IPS-18c (cell line): ENCODE measurements around the gene SEC24C.
"Not testable (repeated sequence)": the region's sequence is repeated elsewhere in the genome, so short reads cannot be mapped to it uniquely, and the experiment has no call there.

Source experiments
- H3K4me3 ChIP-seq: 2 replicates; pipeline ENCODE4 v1.7.0; 2013; ENCODE audit warnings: low read depth, mild to moderate bottlenecking, low read length, moderate library complexity; ENCODE audit not compliant: insufficient read depth
- H3K9me3 ChIP-seq: one replicate; pipeline ENCODE4 v1.6.1; 2013; ENCODE audit warnings: mild to moderate bottlenecking, low read length, moderate library complexity; ENCODE audit not compliant: control insufficient read depth, insufficient read depth

Gene SEC24C

GRCh38 chr10:73723516-73723915 is 20.7 kb upstream of the SEC24C start:
- Histone ChIP-seq H3K9me3 (no peaks in the 10 kb centered on the region), H3K4me3 (no peak overlapping the region)

GRCh38 chr10:73729781-73730152 is 14.4 kb upstream of the SEC24C start:
- H3K9me3 ChIP-seq = not testable (repeated sequence)
- H3K4me3 ChIP-seq = peak overlapping the region; percentile 100

DNA sequence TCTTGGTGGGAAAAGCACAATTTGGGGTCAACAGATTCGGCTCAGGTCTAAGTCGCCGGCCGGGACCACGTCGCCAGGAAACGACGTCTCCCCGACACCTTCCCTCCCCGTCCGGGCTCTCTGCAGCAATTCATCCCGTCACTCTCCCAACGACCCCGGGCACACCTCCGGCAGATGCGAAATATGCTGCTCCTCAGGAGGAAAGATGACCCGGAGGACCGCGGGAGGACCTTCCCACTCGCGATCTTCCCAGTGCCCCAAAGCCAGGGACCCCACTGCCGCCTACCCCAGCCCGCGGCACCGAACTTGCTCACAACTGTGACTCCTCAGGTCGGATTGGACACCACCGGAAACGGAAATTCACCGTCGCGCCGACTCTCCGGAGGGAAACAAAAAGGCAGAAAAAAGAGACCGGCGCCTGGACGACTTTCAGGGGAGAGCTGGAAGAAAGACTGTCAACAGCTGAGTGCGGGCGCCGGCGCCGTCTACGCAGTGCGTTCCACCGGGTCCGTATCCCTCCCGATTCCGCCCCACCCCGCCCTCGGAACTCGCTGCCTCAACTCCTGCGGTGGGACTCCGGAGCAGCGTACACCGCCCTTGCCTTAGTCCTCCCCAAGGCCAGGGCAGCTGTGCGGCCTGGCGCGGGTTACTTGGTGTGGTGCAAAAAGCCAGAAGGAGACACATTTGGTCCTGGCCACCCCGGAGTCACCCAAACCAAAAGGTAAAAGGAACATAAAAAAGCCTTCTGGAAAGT is 13.8 kb upstream of the SEC24C start:
- Histone ChIP-seq H3K9me3 (no peaks in the 10 kb centered on the region), H3K4me3 (peak overlapping the region; percentile 100)

DNA sequence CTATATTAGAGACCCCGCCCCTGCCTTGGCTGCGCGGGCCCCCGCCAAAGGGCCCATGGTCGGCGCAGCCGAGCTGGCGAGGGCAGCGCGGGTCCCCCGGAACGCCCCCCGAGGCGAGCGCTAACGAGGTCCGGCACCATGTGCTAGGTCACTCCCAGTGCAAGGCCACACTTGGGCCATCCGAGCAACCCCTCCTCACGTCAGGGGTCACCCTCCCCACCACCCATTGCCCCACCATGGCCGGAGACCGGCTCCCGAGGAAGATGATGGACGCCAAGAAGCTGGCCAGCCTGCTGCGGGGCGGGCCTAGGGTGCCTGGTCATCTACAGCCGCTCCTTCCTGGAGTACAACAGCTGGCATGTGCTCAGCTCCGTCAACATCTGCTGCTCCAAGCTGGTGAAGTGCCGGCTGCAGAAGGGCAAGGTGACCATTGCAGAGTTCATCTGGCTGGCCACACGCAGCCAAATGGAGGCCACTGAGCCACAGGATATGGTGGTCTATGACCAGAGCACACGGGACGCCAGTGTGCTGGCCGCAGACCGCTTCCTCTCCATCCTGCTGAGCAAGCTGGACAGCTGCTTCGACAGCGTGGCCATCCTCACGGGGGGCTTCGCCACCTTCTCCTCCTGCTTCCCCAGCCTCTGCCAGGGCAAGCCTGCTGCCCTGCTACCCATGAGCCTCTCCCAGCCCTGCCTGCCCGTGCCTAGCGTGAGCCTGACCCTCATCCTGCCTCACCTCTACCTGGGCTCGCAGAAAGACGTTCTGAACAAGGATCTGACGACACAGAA is 12.4 kb upstream of the SEC24C start:
- no peaks in the 10 kb centered on the region for H3K9me3 ChIP-seq
- H3K4me3 ChIP-seq = no peak overlapping the region

DNA sequence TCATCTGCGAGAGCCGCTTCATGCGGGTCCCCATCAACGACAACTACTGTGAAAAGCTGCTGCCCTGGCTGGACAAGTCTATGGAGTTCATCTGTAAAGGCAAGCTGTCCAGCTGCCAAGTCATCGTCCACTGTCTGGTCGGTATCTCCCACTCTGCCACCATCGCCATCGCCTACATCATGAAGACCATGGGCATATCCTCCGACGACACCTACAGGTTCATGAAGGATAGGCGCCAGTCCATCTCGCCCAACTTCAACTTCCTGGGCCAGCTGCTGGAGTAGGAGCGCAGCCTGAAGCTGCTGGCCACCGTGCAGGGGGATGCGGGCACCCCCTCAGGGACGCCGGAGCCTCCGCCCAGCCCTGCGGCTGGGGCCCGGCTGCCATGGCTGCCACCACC is 11.7 kb upstream of the SEC24C start:
- no peak overlapping the region for H3K4me3 ChIP-seq
- no peaks in the 10 kb centered on the region for H3K9me3 ChIP-seq

GRCh38 chr10:73732931-73733623 is 11.1 kb upstream of the SEC24C start:
- H3K9me3 ChIP-seq = no peaks in the 10 kb centered on the region
- no peak overlapping the region for H3K4me3 ChIP-seq

GRCh38 chr10:73734028-73734720 is 10.0 kb upstream of the SEC24C start:
- no peak overlapping the region for H3K4me3 ChIP-seq

GRCh38 chr10:73734796-73735305 is 9.3 kb upstream of the SEC24C start:
- Histone ChIP-seq H3K4me3 (no peak overlapping the region), H3K9me3 (no peaks in the 10 kb centered on the region)

More at GRCh38 chr10:73734028-73734720, 10.0 kb upstream of the SEC24C start:
- no peaks in the 10 kb centered on the region for H3K9me3 ChIP-seq

DNA sequence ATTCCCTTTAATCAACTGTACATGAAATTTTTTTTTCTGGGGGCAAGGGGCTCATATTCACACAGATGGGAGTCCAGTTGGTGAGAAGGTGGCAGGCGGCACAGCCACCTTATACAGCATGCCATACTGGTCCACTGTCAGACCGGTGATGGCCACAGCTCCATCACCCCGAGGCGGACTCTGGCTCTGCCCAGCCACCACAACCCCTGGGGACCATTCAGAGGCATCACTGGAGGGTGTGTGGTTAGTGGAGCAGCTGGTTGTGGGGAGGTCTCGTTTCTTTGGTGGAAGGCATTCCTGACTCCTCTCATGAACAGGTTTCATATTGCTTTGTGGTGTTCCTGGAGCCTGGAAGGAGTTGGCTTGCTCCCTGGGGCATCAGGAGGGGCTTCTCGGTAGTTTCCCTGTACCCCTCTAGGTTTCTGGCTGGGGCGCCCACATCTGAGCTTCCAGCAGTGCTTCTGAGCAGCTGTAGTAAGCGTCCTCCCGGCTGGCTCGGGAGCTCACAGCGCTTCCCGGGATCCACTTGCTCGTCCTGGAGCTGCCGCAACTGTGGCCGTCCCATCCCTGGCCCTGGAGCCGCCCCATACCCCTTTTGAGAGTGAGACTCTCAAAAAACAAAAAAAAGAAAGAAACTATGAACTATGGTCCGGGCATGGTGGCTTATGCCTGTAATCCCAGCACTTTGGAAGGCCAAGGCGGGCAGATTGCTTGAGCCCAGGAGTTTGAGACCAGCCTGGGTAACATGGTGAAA is 3.5 kb upstream of the SEC24C start:
- not testable (repeated sequence) for H3K9me3 ChIP-seq

GRCh38 chr10:73742454-73742734 is 1.8 kb upstream of the SEC24C start:
- Histone ChIP-seq H3K9me3 (peaks cover 3% of the 10 kb centered on the region), H3K4me3 (no peak overlapping the region)

More for the DNA sequence above, 3.5 kb upstream of the SEC24C start:
- H3K4me3 ChIP-seq = not testable (repeated sequence)

DNA sequence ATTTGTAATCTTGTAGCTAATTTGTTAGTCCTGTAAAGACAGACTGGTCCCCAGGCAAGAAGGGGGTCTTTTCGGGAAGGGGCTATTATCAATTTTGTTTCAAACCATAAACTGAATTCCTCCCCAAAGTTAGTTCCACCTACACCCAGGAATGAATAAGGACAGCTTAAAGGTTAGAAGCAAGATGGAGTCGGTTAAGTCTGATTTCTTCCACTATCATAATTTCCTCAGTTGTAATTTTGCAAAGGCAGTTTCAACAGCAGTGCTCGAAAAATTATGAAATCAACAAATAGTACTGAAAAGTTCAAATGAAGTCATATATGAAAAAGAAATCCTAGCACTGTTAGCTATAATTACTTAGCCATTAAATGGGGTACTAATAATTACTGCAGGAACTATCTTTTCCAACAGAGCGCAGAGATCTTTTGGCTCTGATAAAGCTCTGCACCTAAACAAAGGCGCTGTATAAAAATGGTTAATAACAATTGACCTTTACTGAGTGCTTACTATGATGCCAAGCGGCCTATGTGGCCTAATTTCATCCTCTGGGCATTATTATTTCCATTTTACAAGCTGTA is 756 bp upstream of the SEC24C start:
- Histone ChIP-seq H3K4me3 (peak overlapping the region; percentile 67), H3K9me3 (peaks cover 3% of the 10 kb centered on the region)

DNA sequence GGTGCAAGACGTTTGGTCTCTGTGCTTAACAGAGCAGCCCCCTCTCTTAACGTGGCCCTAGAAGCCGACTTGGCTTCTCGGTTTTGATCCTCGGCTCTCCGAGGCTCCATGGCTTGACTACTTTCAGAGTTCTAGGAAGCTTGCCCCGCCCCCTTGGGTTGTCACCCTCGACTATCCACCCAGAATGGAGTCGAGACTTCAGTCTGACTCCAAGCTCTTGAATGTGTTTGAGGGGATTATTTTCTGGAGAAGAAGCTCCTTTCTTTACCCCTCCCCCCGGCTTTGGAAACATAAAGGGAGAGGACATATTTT is 448 bp downstream of the SEC24C start:
- peak overlapping the region; percentile 67 for H3K4me3 ChIP-seq
- H3K9me3 ChIP-seq = peaks cover 3% of the 10 kb centered on the region

DNA sequence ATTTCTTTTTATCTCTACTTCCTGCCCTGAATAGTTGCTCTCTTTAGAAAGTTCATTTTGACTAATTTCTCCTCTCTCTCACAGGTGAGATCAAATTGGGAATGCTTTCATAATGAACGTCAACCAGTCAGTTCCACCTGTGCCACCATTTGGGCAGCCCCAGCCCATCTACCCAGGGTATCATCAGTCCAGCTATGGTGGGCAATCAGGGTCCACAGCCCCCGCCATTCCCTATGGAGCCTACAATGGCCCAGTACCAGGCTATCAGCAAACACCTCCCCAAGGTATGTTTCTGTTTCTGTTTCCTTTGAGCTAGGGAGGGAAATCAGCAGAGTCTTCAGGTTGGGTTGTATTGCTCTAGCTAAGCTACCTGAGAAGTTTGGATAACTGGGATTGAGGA is 2.5 kb downstream of the SEC24C start:
- no peak overlapping the region for H3K4me3 ChIP-seq
- peaks cover 3% of the 10 kb centered on the region for H3K9me3 ChIP-seq

- H3K4me3 ChIP-seq = no peak overlapping the region
- peaks cover 2% of the 10 kb centered on the region for H3K9me3 ChIP-seq
Measured at GRCh38 chr10:73750819-73751218, 6.6 kb downstream of the SEC24C start.

GRCh38 chr10:73756183-73756582 is 12.0 kb downstream of the SEC24C start:
- peaks cover 2% of the 10 kb centered on the region for H3K9me3 ChIP-seq
- H3K4me3 ChIP-seq = no peak overlapping the region

GRCh38 chr10:73758704-73759511 is 14.7 kb downstream of the SEC24C start:
- no peak overlapping the region for H3K4me3 ChIP-seq
- H3K9me3 ChIP-seq = no peaks in the 10 kb centered on the region
